A673 (cell line): ENCODE results near the gene CLK1. TPM values are rescaled to one million over a fixed set of nuclear protein-coding genes. Genes with fewer than 3 reads are reported as not detected.
A peak's percentile ranks its signal among the peaks of the same experiment; 100 is the strongest.

Source experiments
- BruUV-seq: library from RNA; stranded (reverse); fragments of 400-500 nt; replicated peaks from 2 replicates; lab custom pipeline; 2021; lab: Mats Ljungman, UMichigan
- CTCF ChIA-PET: fragments of 300-600 bp; sonication (Branson Sonifier 250); formaldehyde crosslinking; loops from one replicate; lab custom pipeline; 2022; ENCODE audit warnings: antibody characterized with exemption; lab: Charles Lee
- POLR2A ChIA-PET: fragments of 300-600 bp; sonication (Branson Sonifier 250); formaldehyde crosslinking; loops from one replicate; lab custom pipeline; 2022; ENCODE audit warnings: antibody characterized with exemption; ENCODE audit not compliant: low non-redundant PET; lab: Charles Lee
- DNase-seq: peaks from one replicate; pipeline ENCODE4 v3.0.0-alpha.2; 2015; ENCODE audit warnings: low spot score
- H3K27ac ChIP-seq: fragments of 200-600 bp; sonication (generic); 2 replicates; pipeline ENCODE4 v1.5.1; 2016; ENCODE audit warnings: mixed run types, low read depth, mild to moderate bottlenecking, mixed read lengths, antibody characterized with exemption, low read length; ENCODE audit not compliant: poor library complexity, severe bottlenecking
- H3K27me3 ChIP-seq: fragments of 200-600 bp; sonication (generic); replicated peaks from 2 replicates; pipeline ENCODE4 v1.6.1; 2017; ENCODE audit warnings: mixed run types, low read depth, mild to moderate bottlenecking, mixed read lengths, antibody characterized with exemption, low read length; ENCODE audit not compliant: insufficient read depth, poor library complexity
- H3K36me3 ChIP-seq: fragments of 200-600 bp; sonication (generic); 2 replicates; pipeline ENCODE4 v1.6.1; 2016; ENCODE audit warnings: mixed run types, mild to moderate bottlenecking, mixed read lengths, antibody characterized with exemption, low read length; ENCODE audit not compliant: insufficient read depth, poor library complexity, severe bottlenecking
- H3K4me1 ChIP-seq: fragments of 200-600 bp; sonication (generic); 2 replicates; pipeline ENCODE4 v1.6.1; 2017; ENCODE audit warnings: mixed run types, mild to moderate bottlenecking, mixed read lengths, antibody characterized with exemption, low read length; ENCODE audit not compliant: insufficient read depth, poor library complexity, severe bottlenecking
- H3K4me3 ChIP-seq: fragments of 200-600 bp; sonication (generic); 2 replicates; pipeline ENCODE4 v1.5.1; 2016; ENCODE audit warnings: low read depth, mixed run types, mild to moderate bottlenecking, mixed read lengths, low read length; ENCODE audit not compliant: poor library complexity, severe bottlenecking
- H3K9me3 ChIP-seq: fragments of 200-600 bp; sonication (generic); 2 replicates; pipeline ENCODE4 v1.6.1; 2016; ENCODE audit warnings: mixed run types, low read depth, mild to moderate bottlenecking, mixed read lengths, antibody characterized with exemption, low read length; ENCODE audit not compliant: poor library complexity, severe bottlenecking
- CTCF ChIP-seq: fragments of 300-800, 200-600 bp; sonication (generic); conservative IDR thresholded peaks from 2 replicates; pipeline ENCODE4 v1.5.1; 2017; ENCODE audit warnings: low read depth, mild to moderate bottlenecking, antibody characterized with exemption, low read length, moderate library complexity, mixed read lengths
- EZH2 ChIP-seq: fragments of 200-600 bp; sonication (generic); IDR thresholded peaks from 2 replicates; pipeline ENCODE4 v1.6.1; 2017; ENCODE audit warnings: borderline replicate concordance, low read depth, mild to moderate bottlenecking, mixed read lengths, antibody characterized with exemption, low read length; ENCODE audit not compliant: poor library complexity, severe bottlenecking
- intact Hi-C: fragments of 100-400 bp; cut with micrococcal nuclease; formaldehyde crosslinking; loops from one replicate; pipeline ENCODE4 v1.10.0; 2022; ENCODE audit not compliant: unreplicated experiment
- total RNA-seq: library from RNA; stranded (reverse); gene quantifications from 2 replicates; pipeline ENCODE4 v1.2.3, GENCODE V29; 2021

Gene CLK1
- total RNA-seq, 1 experiment from 2014 or later, result 73.3 TPM

GRCh38 chr2:200905618-200906296 lies 41.3 kb upstream of the CLK1 start:
- Histone ChIP-seq H3K36me3 (peaks cover 46% of the 10 kb centered on the region), H3K4me1 (no peaks in the 10 kb centered on the region), H3K9me3 (no peaks in the 10 kb centered on the region), H3K27me3 (no peaks in the 10 kb centered on the region), H3K4me3 (no peak overlapping the region), H3K27ac (no peak overlapping the region)
- peak; percentile 74 for TF ChIP-seq CTCF
- TF ChIP-seq EZH2, result no peak
- CTCF ChIA-PET, result interaction anchor here (0.6 to 2.3 kb wide), 6 partner anchors 17 to 326 kb away, joined by 3 to 19 read pairs (median 8); partner anchors contain the start of gene NIF3L1
- DNase-seq, result peak; percentile 64
- BruUV-seq, result no TSS peak
- intact Hi-C loops, result loop anchor here (1.0 to 5.0 kb wide), 3 partner anchors 164 to 327 kb away; no protein-coding TSS in a partner anchor
- POLR2A ChIA-PET, result no interaction called here

GRCh38 chr2:200901459-200902072 lies 37.1 kb upstream of the CLK1 start:
- intact Hi-C loops, result loop anchor here (1.0 kb wide), 2 partner anchors 188 to 276 kb away; no protein-coding TSS in a partner anchor
- no TSS peak for BruUV-seq
- H3K36me3 ChIP-seq, result peaks cover 69% of the 10 kb centered on the region
- ChIA-PET CTCF (interaction anchor here (0.5 to 1.6 kb wide), 10 partner anchors 12 to 332 kb away, joined by 3 to 7 read pairs (median 4); partner anchors contain the start of genes NIF3L1 and PPIL3), POLR2A (no interaction called here)
- no peaks in the 10 kb centered on the region for H3K27me3 ChIP-seq
- H3K4me3 ChIP-seq, result no peak overlapping the region
- TF ChIP-seq CTCF (peak; percentile 72), EZH2 (no peak)
- no peak overlapping the region for H3K27ac ChIP-seq
- no peaks in the 10 kb centered on the region for H3K4me1 ChIP-seq
- no peaks in the 10 kb centered on the region for H3K9me3 ChIP-seq
- peak; percentile 92 for DNase-seq

GRCh38 chr2:200899482-200899881 lies 35.0 kb upstream of the CLK1 start:
- no peak for DNase-seq
- Histone ChIP-seq H3K4me1 (no peaks in the 10 kb centered on the region), H3K9me3 (no peaks in the 10 kb centered on the region), H3K36me3 (peaks cover 82% of the 10 kb centered on the region), H3K27ac (no peak overlapping the region), H3K4me3 (no peak overlapping the region), H3K27me3 (no peaks in the 10 kb centered on the region)
- intact Hi-C loops, result no loop called here
- BruUV-seq, result no TSS peak
- ChIA-PET POLR2A (interaction anchor here (0.7 kb wide), 1 partner anchor 418 kb away, joined by 5 read pairs; no protein-coding TSS in a partner anchor), CTCF (no interaction called here)
- TF ChIP-seq CTCF, result no peak
- no peak for TF ChIP-seq EZH2
